Left forelimb (tissue), 1 donor: ENCODE data around the gene ZC2HC1B.
"Not testable (repeated sequence)": the region's sequence is repeated elsewhere in the genome, so short reads cannot be mapped to it uniquely, and the experiment has no call there.

ENCODE experiments used
- DNase-seq: peaks from one replicate; pipeline ENCODE4 v3.0.0-alpha.2; 2018; ENCODE audit warnings: low spot score

Gene ZC2HC1B

DNA sequence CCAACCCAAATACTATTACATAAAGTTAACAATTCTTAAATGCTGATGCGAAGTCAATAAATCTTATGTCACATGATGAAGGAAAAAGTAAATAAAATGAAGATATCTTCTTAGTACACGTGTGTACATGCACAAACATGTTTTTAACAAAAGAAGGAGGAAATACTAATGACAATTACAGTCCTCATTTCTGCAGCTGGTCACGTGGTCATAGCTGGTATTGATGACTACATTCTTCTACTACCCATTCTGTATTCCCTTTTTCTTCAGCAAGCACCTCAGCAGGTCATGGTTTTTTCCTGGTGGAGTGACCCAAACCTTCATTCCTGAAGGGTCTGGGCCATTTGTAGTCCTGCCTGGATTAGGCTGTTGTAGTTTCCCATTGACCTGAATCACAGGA is 4.5 kb downstream of the ZC2HC1B start:
- DNase-seq: not testable (repeated sequence)

DNA sequence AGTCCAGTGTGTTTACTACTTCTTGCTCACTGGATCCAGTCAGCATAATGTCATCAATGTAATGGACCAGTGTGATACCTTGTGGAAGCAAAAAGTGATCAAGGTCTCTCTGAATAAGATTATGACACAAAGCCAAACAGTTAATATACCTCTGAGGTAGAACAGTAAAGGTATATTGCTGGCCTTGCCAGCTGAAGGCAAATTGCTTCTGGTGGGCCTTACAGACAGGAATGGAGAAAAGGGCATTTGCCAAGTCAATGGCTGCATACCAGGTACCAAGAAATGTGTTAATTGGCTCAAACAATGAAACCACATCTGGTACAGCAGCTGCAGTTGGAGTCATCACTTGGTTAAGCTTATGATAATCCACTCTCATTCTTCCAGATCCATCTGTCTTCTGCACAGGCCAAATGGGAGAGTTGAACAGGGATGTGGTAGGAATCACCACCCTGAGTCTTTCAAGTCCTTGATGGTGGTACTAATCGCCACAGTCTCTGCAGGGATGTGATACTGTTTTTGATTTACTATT is 7.0 kb downstream of the ZC2HC1B start:
- DNase-seq: not testable (repeated sequence)

DNA sequence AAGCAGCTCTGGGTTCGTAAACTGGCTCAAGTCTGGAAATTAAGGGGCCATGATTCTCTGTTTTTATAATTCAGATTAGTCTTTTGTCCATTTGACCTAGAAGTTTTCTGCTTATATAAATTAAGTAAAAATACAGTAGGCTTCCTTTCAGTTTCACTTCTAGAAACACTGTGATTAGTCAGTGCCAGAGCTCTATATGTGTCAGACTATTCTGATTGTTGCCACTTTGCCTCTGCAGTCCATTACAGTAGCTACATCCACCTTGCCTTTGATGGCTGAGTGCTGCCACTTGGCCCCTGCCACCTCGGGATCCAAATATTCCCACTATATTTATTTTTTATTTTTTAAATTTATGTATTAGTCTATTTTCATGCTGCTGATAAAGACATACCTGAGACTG is 7.9 kb downstream of the ZC2HC1B start:
- no peak for DNase-seq

DNA sequence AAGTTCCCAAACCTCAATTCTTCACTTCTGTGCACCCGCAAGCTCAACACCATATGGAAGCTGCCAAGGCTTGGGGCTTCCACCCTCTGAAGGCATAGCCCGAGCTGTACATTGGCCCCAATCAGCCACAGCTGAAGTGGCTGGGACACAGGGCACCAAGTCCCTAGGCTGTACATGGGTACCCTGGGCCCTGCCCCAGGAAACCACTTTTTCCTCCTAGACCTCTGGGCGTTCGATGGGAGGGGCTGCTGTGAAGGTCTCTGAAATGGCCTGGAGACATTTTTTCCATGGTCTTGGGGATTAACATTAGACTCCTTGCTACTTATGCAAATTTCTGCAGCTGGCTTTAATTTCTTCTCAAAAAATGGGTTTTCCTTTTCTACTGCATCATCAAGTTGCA is 9.3 kb downstream of the ZC2HC1B start:
- not testable (repeated sequence) for DNase-seq

DNA sequence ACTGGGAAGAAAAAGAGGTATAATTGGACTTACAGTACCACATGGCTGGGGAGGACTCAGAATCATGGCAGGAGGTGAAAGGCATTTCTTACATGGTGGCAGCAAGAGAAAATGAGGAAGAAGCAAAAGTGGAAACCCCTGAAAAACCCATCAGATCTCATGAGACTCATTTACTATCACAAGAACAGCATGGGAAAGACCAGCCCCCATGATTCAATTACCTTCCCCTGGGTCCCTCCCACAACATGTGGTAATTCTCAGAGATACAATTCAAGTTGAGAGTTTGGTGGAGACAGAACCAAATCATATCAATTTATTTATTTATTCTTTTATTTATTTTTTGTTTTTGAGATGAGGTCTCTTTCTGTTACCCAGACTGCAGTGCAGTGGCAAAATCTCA is 10.2 kb downstream of the ZC2HC1B start:
- not testable (repeated sequence) for DNase-seq

DNA sequence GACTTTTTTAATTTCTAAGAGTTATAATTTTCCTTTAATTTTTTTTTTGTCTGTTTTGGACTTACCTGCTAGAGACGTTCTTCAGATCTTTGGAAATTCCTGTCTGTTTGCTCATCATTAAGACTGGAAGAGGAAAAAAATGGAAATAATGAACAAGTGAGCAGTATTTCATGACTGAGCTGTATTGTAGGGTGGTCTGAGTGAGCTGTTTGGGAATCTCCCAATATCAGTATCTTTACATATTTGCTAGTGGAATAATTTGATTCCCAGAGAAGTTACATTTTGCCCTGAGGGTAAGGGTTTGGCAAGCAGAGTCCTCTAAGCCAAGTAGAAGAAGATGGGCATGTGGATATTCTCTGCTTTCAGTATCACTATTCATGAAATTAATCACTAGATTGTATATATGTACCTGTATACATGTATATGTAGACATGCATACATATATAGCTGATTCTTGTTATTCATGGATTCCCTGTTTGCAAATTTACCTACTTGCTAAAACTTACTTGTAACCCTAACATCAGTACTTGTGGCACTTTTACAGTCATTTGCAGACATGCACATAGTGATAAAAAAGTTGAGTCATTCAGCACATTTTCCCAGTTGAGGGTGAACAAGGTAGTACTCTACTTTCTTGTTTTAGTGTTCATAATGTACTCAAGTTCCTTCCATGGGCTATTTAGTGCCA is 13.5 kb downstream of the ZC2HC1B start:
- no peak for DNase-seq

DNA sequence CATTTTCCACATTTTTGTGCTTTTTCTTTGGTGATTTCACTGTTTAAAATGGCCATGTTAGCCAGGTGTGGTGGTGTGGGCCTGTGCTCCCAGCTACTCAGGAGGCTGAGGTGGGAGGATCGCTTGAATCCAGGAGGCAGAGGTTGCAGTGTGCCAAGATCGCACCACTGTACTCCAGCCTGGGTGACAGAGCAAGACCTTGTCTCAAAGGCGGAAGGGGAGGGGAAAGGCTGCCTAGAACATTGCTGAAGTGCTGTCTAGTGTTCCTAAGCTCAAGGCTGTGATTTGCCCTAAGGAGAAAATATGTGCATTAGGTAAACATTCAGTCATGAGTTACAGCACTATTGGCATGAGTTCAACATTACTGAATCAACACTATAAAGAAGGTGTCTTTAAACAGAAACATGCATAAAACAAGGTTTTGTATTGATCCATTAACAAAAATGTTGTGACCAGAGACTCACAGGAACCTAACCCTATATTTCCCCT is 14.0 kb downstream of the ZC2HC1B start:
- DNase-seq: no peak

DNA sequence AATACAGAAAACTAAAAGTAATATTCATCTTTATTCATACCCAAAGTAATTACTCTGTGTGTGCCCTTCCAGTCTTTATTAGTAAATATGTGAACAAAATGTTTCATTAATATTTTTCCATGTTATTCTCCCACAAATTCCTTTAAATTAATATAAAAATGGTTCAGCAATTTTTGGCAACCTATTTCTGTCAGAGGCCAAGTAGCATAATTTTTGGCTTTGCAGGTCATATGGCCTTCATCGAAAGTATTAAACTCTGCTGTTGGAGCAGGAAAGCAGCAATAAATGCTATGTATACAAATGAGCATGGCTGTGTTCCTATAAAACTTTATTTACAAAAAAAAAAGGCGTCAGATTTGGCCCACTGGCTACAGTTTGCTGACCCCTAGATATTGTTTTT is 16.1 kb downstream of the ZC2HC1B start:
- DNase-seq: no peak

DNA sequence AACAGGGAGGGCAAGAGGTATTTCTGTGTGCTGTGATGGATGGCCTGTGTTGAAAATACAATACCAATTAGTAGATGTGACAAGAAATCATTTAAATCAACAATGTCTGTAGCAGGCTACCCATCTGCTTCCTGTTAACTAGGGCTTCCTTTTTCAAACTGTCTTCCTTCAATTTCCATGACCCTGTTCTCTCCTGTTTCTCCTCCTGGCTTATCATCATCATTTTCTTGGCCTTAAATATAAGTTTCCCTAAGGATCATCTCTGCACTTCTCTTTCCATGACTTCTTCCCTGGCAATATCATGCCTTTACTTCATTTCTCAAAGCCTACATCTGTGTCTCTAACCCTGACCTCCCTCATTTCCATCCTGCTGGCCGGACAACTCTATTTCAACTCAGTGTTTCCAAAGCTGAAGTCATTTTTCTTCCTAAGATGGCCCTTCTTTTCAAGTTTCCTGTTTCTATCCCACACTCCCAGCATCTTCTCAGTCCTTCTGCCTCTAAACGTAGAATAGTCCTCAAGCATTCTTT is 18.2 kb downstream of the ZC2HC1B start:
- DNase-seq: no peak

DNA sequence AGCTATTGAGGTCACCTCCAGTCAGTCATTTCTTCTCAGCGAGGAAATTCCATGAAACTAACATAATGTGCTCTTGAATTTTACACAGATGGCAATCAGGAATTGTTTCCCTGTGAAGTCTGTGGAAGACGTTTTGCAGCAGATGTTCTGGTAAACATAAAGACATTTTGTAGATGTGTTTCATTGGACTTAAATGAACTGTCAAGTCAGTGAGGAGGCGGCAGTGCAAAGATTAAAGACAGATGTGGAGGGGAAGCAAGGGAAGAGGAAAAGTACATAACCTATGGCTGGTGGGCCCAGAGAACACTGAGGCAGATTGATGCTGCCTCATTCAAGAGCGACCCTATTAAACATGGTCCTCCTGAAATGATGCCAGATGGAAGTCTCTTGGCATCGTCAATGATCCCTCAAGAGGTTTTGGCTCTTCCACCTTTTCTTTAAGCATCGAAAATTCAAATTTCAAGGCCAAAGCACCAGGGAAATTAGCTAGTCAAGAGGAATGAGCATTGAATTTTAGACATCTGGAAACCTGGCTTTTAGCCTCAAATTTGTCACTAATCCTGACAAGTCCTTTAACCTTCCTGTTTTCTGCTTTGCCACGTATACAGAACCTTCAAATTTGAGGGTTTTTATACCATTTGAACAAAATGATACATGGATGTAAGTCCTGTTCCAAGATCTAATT is 20.1 kb downstream of the ZC2HC1B start:
- no peak for DNase-seq

DNA sequence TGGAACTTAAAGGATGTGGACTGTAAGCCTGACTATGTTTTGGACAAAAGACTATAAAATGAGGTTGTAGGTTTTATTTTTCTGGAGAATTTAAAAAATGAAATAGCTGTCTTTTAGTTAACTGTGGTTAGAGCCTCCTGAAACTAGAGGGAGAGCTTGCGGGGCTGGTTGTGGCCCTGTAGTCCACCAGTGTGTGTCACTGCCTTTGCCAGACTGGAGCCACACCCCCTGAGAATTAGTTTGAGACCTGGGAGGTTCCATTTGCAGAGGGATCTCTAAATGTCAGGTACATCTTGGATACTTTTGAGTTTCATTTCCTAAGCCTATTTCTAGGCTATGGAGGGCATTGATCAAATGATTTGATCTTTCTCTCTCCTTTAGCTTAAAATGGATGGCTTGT is 20.8 kb downstream of the ZC2HC1B start:
- DNase-seq: no peak

DNA sequence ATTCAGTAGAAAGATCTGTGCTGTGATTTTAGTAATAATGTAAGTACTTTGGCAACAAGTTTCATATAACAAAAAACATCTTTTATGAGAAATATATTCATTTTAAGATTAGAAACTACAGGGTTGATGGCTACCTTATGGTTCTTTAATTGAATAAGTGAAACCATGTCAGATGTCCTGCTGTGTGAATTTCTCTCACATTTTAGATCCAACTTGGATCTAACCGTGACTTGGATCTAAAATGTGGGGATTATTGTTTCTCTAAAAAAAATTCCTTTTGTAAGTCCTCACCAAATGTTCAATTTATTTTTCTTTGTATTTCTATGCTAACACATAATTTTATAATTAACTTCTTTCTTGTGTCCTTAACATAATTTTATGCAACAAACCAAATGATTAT is 30.4 kb downstream of the ZC2HC1B start:
- DNase-seq: no peak

DNA sequence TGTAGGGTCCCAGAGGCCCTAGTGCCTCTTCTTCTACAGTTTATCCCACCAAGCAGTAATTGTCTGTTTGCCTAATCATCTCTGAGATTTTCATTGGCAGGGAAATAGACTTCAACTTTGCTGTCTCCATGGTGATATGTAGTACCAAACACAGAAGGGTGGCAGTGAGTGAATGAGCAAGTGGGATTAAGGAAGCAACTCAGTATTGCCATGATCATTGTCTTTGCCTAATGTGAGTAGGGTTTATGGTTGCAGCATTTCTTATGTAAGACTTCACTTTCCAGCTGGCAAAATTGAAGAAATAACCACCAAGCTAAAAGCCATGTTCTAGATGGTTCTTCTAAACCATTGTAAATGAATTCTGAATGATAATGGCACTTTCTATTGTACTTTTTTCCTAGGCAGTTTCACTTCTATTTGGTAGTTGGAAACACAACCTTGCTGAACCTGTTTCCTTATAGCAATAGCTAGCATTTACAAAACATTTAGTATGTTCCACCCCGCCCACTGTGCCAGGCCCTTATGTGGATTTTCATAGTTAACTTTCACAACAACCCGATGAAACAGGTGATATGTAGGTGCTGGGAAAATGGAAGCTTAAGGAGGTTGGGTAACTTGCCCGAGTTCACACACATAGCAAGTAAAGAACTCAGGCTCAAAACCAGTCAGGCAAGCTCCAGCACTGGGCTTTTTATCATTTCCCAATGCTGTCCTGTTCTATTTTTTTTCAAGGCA is 32.0 kb downstream of the ZC2HC1B start:
- DNase-seq: no peak

DNA sequence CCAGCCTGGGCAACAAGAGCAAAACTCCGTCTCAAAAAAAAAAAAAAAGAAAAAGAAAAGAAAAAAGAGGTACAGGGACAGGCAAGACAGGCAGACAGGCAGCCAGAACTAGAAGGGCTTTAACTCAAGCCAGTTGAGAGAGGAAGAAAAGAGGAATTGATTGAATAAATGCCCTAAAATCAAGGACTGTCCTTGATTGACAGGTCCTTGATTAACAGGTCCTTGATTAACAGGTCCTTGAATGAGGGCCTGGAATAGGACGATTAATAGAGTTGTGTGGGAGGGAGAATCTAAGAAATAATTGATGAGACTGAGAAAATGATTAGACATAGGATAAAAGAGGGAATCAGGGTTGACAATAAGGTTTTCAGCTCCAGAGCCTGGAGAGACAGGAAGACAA is 36.1 kb downstream of the ZC2HC1B start:
- no peak for DNase-seq

DNA sequence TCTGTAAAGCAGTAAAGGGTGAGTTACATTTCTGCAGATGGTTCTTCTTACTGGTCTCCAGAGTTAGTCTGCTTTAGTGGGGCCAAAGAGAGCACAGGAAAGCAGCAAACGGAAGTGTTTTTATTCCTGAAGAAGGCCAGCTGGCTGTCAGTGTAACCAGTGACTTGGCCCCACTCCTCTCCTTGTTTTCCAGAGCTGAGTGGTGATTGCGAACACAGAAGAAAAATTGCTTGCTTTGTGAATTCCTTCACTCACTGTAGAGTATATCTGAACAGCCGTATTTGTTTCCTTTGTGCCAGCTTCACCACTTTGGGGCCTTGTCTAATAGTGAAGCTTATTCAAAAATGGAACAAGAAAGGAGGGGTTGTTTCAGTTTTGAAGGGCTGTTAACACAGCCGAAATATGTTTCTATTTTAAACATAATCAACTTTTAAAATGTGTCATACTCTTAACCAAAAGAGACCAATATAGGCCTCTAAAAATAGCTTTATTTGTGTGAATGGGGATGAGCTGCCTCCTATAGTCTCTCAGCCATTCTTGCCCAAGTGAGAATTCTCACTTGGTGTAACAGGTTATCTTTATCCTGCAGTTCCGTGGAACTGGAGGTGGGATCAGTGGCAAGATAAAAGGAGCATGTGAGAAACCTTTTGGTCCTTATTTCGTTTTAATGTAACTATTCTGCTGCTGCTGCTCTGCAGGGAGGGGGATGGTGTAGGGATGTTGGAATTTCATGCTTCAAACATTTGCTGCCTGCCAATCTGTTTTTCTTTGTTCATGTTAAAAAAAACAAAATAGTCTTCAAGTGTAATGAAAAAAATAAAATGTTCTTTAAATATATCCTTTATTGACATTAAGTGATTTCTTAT is 37.8 kb downstream of the ZC2HC1B start:
- peak; percentile 78 for DNase-seq

DNA sequence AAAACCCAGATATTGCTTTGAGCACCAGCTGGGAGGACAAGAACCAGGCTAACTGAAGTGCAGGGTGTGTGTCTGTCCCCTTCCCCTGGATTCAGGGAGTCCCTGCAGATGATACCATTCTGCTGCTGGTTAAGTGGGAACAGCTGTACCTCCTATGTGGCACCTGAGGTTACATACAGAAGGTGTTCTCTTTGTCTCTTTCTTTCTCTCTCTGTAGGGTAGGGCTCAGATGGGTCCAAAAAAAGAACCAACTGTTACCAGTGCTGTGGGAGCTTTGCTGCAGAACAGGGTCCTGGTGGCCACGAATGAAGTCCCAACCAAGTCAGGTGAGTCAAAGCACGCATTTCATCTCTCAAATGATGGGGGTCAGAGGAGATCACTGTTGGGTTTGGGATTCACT is 38.6 kb downstream of the ZC2HC1B start:
- no peak for DNase-seq

DNA sequence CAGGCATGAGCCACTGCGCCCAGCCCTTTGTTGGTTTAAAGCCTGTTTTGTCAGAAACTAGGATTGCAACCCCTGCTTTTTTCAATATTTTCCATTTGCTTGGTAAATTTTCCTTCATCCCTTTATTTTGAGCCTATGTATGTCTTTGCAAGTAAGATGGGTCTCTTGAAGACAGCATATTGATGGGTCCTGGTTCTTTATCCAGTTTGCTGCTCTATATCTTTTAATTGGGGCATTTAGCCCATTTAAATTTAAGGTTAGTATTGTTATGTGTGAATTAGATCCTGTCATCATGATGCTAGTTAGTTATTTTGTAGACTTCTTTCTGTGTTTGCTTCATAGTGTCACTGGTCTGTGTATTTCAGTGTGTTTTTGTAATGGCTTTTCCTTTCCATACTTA is 46.8 kb downstream of the ZC2HC1B start:
- DNase-seq: no peak

DNA sequence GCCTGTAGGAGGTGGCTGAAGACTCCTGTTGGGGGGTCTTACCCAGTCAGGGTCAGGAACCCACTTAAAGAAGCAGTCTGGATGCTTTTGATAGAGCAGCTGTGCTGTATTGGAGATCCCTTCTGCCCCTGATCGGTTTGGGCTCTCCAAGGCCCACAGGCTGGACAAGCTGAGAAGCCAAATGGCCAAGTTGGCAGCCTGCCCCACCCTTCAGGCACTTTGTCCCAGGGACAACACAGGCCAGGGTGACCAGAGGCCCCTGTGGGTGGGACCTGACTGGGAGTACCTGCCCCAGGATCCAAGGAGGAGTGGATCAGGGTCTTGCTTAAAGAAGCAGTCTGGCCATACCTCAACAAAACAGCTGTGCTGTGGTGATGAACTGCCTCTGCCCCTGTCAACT is 48.4 kb downstream of the ZC2HC1B start:
- no peak for DNase-seq

DNA sequence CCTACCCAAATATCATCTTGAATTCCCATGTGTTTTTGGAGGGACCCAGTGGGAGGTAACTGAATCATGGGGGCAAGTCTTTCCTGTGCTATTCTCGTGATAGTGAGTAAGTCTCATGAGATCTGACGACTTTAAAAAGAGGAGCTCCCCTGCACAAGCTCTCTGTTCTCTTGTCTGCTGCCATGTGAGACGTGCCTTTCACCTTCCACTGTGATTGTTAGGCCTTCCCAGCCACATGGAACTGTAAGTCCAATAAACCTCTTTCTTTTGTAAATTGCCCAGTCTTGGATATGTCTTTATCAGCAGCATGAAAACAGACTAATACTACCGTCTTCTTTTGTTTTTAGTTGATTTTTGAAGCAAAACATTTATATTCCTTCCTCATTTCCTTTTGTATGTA is 52.8 kb downstream of the ZC2HC1B start:
- not testable (repeated sequence) for DNase-seq

DNA sequence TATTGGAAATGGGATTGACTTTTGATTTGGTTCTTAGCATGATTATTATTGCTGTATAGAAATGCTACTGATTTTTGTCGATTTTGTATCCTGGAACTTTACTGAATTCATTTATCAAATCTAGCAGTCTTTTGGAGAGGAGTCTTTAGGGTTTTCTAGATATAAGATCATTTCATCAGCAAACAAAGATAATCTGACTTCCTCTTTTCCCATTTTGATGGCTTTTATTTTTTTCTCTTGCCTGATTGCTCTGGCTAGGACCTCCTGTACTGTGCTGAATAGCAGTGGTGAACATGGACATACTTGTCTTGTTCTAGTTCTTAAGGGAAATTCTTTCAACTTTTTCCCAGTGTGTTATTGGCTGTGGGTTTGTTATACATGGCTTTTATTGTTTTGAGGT is 64.6 kb downstream of the ZC2HC1B start:
- DNase-seq: no peak

DNA sequence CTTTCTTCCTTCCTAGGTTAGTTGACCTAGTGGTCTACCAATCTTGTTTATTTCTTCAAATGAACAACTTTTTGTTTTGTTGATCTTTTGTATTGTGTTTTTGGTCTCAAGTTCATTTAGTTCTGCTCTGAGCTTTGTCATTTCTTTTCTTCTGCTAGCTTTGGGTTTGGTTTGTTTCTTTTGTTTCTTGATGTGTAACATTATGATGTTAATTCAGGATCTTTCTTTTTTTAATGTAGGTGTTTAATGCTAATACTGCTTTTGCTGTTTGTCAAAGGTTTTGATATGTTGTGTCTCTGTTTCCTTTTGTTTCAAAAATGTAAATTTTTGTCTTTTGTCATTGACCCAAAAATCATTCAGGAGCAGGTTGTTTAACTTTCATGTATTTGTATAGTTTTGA is 65.7 kb downstream of the ZC2HC1B start:
- DNase-seq: no peak

DNA sequence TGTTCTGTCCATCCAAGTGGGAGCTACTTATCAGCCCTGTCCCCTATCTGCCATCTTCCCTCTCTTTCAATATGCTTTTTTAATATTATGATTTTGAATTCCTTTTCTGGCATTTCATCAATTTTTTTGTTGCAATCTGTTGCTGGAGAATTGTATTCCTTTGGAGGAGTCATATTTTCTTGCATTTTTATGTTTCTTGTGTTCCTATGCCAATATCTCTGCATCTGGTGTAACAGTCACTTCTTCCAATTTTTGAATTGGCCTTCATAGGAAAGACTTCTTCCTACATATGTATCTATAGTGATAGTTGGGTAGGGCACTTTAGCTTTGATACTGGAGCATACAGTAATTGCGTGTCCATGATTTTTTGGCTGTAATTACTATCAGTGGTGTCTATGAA is 70.1 kb downstream of the ZC2HC1B start:
- DNase-seq: no peak
